Lower leg skin (tissue), 3 donors: ENCODE measurements around the gene ZMYM5.

ENCODE experiments used
- CTCF ChIP-seq, 3 donors: fragments of 450-650 bp; IDR thresholded peaks; one replicate each; pipeline ENCODE4 v1.5.1; 2016; ENCODE audit warnings: antibody characterized with exemption in 3 of 3, mild to moderate bottlenecking in 3 of 3, moderate library complexity in 2 of 3
- POLR2A ChIP-seq, 2 donors: fragments of 450-650 bp; IDR thresholded peaks; one replicate each; pipeline ENCODE4 v1.6.1; 2016 to 2017; ENCODE audit warnings: antibody characterized with exemption in 2 of 2, mild to moderate bottlenecking in 1 of 2, moderate library complexity in 1 of 2

- no peak for TF ChIP-seq CTCF (IDR thresholded peaks at IDR 0.05)
- no peak for TF ChIP-seq POLR2A (IDR thresholded peaks at IDR 0.05)
Observed at GRCh38 chr13:19817510-19818158, 45.8 kb downstream of the ZMYM5 start.
